ENCODE data around the gene FSTL5. TPM values are rescaled to one million over a fixed set of nuclear protein-coding genes. Genes with fewer than 3 reads are reported as not detected.

Gene FSTL5
- total and polyA plus RNA-seq, 10 of the 15 experiments (the other 5 are each of a cell fraction or from before 2014, with no cell fraction given), result 0.04 to 2.4 (median 0.08) TPM; not detected in 4

DNA sequence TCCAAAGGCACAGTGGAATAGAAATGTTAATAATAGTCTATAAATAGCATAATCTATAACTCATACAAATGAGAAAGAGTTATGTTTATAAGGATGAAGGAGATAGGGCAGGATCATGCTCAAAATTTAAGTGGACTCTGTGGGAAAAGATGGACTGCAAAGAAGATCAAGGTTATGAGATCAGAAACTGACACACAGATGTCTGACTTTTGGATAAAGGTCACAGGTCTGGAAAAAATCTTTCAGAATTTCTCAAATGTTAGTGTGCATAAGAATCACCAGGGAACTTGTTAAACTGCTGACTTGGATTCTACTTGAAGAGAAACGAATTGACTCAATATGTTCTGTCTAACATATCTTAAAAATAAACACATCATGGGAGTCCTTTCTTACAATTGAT lies 104.1 kb downstream of the FSTL5 start (continued):
- TF ChIP-seq, protein P1, sequence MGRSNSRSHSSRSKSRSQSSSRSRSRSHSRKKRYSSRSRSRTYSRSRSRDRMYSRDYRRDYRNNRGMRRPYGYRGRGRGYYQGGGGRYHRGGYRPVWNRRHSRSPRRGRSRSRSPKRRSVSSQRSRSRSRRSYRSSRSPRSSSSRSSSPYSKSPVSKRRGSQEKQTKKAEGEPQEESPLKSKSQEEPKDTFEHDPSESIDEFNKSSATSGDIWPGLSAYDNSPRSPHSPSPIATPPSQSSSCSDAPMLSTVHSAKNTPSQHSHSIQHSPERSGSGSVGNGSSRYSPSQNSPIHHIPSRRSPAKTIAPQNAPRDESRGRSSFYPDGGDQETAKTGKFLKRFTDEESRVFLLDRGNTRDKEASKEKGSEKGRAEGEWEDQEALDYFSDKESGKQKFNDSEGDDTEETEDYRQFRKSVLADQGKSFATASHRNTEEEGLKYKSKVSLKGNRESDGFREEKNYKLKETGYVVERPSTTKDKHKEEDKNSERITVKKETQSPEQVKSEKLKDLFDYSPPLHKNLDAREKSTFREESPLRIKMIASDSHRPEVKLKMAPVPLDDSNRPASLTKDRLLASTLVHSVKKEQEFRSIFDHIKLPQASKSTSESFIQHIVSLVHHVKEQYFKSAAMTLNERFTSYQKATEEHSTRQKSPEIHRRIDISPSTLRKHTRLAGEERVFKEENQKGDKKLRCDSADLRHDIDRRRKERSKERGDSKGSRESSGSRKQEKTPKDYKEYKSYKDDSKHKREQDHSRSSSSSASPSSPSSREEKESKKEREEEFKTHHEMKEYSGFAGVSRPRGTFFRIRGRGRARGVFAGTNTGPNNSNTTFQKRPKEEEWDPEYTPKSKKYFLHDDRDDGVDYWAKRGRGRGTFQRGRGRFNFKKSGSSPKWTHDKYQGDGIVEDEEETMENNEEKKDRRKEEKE (IDR thresholded peaks at IDR 0.05), result no peak
- no peak for TF ChIP-seq NKRF (conservative IDR thresholded peaks at IDR 0.05)

DNA sequence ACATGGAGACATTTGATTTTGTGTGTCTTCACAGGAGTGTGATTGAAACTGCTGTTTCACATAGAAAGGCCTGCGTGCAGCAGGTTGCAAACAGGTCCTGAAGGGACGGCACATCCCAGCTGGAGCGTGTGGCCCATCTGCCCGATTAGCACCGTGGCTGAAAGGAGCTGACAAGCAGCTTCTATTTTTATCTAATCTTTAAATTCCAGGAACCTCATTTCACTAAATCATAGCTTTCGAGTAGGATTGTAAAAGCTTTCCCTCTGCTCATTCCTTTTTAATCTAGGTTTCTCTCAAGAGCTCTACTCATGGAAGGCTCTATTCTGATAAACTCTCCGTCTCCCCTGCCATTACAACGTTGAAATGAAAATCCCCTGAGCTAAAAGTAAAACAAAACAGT lies 106.8 kb downstream of the FSTL5 start:
- no TSS peak for BruUV-seq (replicated peaks)
- Histone ChIP-seq H3K4me1 (ENCODE audit: control insufficient read depth, insufficient read depth, low read length) (no peaks in the 10 kb centered on the region), H3K9me3 (replicated peaks; ENCODE audit: control insufficient read depth, insufficient read depth, low read length) (no peaks in the 10 kb centered on the region), H4K20me1 (ENCODE audit: control insufficient read depth, insufficient read depth) (no peaks in the 10 kb centered on the region), H3K27ac (ENCODE audit: control insufficient read depth, insufficient read depth) (no peak overlapping the region), H2AFZ (ENCODE audit: control insufficient read depth, low read depth, low read length) (no peak overlapping the region), H3K4me3 (no peak overlapping the region), H3K4me2 (ENCODE audit: control insufficient read depth, insufficient read depth) (no peak overlapping the region), H3K9ac (ENCODE audit: control insufficient read depth, insufficient read depth, low read length) (no peak overlapping the region), H3K79me2 (ENCODE audit: control insufficient read depth, insufficient read depth, low read length) (no peaks in the 10 kb centered on the region), H3K27me3 (replicated peaks in 1 of 2; ENCODE audit: control insufficient read depth in 2 of 2, insufficient read depth in 2 of 2, low read length in 1 of 2) (no peaks in the 10 kb centered on the region), H3K36me3 (ENCODE audit: control insufficient read depth in 2 of 2, insufficient read depth in 2 of 2, low read length in 1 of 2) (no peaks in the 10 kb centered on the region)
- ChIA-PET POLR2A (no interaction called here), CTCF (no interaction called here), SMC1A (ENCODE audit: uncharacterized antibody, unreplicated experiment) (interaction anchor here (1.0 kb wide), 1 partner anchor 10 kb away, joined by 3 read pairs; no protein-coding TSS in a partner anchor), RAD21 (ENCODE audit: unreplicated experiment) (interaction anchor here (0.6 kb wide), 1 partner anchor 304 kb away, joined by 3 read pairs; no protein-coding TSS in a partner anchor)
- ATAC-seq (no peak), FAIRE-seq (no peak), DNase-seq (ENCODE audit: low read depth, low spot score) (no peak)
- in situ Hi-C loops (cut with MboI) (no loop called here), intact Hi-C loops (cut with micrococcal nuclease; ENCODE audit: unreplicated experiment) (no loop called here)
- WGBS (ENCODE audit: insufficient coverage, insufficient replicate concordance, low lambda C conversion rate, missing lambda C conversion rate), result 33% methylated on average over 8 of the region's 8 CpGs
- TF ChIP-seq ZNF207 (IDR thresholded peaks at IDR 0.05; ENCODE audit: borderline replicate concordance) (no peak), NR2F1 (conservative IDR thresholded peaks at IDR 0.05) (no peak), BHLHE40 (IDR thresholded peaks at IDR 0.05; ENCODE audit: borderline replicate concordance in 1 of 2, low read depth in 2 of 2, low read length in 1 of 2) (no peak), TCF7 (IDR thresholded peaks at IDR 0.05; ENCODE audit: borderline replicate concordance) (no peak)
- TF ChIP-seq, protein P2, sequence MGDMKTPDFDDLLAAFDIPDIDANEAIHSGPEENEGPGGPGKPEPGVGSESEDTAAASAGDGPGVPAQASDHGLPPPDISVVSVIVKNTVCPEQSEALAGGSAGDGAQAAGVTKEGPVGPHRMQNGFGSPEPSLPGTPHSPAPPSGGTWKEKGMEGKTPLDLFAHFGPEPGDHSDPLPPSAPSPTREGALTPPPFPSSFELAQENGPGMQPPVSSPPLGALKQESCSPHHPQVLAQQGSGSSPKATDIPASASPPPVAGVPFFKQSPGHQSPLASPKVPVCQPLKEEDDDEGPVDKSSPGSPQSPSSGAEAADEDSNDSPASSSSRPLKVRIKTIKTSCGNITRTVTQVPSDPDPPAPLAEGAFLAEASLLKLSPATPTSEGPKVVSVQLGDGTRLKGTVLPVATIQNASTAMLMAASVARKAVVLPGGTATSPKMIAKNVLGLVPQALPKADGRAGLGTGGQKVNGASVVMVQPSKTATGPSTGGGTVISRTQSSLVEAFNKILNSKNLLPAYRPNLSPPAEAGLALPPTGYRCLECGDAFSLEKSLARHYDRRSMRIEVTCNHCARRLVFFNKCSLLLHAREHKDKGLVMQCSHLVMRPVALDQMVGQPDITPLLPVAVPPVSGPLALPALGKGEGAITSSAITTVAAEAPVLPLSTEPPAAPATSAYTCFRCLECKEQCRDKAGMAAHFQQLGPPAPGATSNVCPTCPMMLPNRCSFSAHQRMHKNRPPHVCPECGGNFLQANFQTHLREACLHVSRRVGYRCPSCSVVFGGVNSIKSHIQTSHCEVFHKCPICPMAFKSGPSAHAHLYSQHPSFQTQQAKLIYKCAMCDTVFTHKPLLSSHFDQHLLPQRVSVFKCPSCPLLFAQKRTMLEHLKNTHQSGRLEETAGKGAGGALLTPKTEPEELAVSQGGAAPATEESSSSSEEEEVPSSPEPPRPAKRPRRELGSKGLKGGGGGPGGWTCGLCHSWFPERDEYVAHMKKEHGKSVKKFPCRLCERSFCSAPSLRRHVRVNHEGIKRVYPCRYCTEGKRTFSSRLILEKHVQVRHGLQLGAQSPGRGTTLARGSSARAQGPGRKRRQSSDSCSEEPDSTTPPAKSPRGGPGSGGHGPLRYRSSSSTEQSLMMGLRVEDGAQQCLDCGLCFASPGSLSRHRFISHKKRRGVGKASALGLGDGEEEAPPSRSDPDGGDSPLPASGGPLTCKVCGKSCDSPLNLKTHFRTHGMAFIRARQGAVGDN (IDR thresholded peaks at IDR 0.05), result no peak
- TF ChIP-seq, protein P3, sequence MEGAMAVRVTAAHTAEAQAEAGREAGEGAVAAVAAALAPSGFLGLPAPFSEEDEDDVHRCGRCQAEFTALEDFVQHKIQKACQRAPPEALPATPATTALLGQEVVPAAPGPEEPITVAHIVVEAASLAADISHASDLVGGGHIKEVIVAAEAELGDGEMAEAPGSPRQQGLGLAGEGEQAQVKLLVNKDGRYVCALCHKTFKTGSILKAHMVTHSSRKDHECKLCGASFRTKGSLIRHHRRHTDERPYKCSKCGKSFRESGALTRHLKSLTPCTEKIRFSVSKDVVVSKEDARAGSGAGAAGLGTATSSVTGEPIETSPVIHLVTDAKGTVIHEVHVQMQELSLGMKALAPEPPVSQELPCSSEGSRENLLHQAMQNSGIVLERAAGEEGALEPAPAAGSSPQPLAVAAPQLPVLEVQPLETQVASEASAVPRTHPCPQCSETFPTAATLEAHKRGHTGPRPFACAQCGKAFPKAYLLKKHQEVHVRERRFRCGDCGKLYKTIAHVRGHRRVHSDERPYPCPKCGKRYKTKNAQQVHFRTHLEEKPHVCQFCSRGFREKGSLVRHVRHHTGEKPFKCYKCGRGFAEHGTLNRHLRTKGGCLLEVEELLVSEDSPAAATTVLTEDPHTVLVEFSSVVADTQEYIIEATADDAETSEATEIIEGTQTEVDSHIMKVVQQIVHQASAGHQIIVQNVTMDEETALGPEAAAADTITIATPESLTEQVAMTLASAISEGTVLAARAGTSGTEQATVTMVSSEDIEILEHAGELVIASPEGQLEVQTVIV (IDR thresholded peaks at IDR 0.05; ENCODE audit: borderline replicate concordance, partially characterized antibody), result no peak
- TF ChIP-seq, protein P4, sequence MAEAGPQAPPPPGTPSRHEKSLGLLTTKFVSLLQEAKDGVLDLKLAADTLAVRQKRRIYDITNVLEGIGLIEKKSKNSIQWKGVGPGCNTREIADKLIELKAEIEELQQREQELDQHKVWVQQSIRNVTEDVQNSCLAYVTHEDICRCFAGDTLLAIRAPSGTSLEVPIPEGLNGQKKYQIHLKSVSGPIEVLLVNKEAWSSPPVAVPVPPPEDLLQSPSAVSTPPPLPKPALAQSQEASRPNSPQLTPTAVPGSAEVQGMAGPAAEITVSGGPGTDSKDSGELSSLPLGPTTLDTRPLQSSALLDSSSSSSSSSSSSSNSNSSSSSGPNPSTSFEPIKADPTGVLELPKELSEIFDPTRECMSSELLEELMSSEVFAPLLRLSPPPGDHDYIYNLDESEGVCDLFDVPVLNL (IDR thresholded peaks at IDR 0.05; ENCODE audit: low read depth, low read length), result no peak

Data from GM12878 (cell line).